HEK293T (cell line): ENCODE measurements around the gene RBMS2.
"Not testable (repeated sequence)": the region's sequence is repeated elsewhere in the genome, so short reads cannot be mapped to it uniquely, and the experiment has no call there.

Experiments used
- FOXM1 ChIP-seq: fragments of 450-650 bp; IDR thresholded peaks from 2 replicates; pipeline ENCODE4 v1.6.1; 2017; ENCODE audit warnings: mild to moderate bottlenecking, borderline replicate concordance
- TF ChIP-seq, protein P1 (sequence below): fragments of 450-650 bp; IDR thresholded peaks from 2 replicates; pipeline ENCODE4 v1.6.1; 2016

DNA sequence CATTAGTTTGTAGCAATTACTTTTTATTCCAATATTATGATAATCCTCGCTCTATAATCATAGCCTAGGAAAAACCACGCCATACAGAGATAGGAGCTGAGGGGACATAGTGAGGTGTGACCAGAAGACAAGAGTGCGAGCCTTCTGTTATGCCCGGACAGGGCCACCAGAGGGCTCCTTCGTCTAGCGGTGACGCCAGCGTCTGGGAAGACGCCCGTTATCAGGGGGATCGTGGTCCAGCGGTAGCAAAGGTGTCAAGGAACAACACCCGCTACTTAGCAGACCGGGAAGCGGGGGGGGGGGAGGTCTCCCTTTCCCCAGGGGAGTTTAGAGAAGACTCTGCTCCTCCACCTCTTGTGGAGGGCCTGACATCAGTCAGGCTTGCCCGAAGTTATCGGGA, 24.9 kb upstream of the RBMS2 start:
- not testable (repeated sequence) for TF ChIP-seq FOXM1
- TF ChIP-seq, protein P1, sequence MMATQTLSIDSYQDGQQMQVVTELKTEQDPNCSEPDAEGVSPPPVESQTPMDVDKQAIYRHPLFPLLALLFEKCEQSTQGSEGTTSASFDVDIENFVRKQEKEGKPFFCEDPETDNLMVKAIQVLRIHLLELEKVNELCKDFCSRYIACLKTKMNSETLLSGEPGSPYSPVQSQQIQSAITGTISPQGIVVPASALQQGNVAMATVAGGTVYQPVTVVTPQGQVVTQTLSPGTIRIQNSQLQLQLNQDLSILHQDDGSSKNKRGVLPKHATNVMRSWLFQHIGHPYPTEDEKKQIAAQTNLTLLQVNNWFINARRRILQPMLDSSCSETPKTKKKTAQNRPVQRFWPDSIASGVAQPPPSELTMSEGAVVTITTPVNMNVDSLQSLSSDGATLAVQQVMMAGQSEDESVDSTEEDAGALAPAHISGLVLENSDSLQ = not testable (repeated sequence)
